GM12872 (cell line): Measurements from ENCODE around the gene SLC6A4.

Experiments used
- TF ChIP-seq, protein P1 (sequence below): IDR thresholded peaks from 3 replicates; pipeline ENCODE4 v1.5.1; 2011; ENCODE audit warnings: low read depth, mild to moderate bottlenecking, low read length, moderate library complexity; ENCODE audit not compliant: insufficient read depth

Gene SLC6A4

GRCh38 chr17:30210366-30210765 is 25.1 kb downstream of the SLC6A4 start:
- TF ChIP-seq, protein P1, sequence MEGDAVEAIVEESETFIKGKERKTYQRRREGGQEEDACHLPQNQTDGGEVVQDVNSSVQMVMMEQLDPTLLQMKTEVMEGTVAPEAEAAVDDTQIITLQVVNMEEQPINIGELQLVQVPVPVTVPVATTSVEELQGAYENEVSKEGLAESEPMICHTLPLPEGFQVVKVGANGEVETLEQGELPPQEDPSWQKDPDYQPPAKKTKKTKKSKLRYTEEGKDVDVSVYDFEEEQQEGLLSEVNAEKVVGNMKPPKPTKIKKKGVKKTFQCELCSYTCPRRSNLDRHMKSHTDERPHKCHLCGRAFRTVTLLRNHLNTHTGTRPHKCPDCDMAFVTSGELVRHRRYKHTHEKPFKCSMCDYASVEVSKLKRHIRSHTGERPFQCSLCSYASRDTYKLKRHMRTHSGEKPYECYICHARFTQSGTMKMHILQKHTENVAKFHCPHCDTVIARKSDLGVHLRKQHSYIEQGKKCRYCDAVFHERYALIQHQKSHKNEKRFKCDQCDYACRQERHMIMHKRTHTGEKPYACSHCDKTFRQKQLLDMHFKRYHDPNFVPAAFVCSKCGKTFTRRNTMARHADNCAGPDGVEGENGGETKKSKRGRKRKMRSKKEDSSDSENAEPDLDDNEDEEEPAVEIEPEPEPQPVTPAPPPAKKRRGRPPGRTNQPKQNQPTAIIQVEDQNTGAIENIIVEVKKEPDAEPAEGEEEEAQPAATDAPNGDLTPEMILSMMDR, result no peak

- TF ChIP-seq, protein P1, result no peak
Measured at GRCh38 chr17:30209930-30210329, 25.6 kb downstream of the SLC6A4 start.

DNA sequence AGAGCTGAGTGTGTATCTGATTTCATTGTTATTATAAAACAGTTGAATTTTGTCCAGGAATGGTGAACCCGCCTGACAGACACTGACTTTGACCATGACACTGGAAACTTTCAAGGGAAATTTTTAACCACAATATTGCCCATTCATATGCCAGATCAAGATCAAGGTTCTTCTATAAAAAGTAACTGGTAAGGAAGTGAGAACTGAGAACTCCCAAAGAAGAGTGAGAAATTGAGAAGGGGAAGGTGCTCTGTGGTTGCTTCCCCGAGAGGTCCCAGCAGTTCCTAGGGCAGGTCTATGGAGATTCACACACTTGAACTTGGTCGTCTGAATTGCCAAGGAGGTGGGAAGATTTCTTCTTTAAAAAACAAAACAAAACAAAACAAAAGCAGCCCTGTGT is 27.3 kb downstream of the SLC6A4 start:
- TF ChIP-seq, protein P1, result no peak

DNA sequence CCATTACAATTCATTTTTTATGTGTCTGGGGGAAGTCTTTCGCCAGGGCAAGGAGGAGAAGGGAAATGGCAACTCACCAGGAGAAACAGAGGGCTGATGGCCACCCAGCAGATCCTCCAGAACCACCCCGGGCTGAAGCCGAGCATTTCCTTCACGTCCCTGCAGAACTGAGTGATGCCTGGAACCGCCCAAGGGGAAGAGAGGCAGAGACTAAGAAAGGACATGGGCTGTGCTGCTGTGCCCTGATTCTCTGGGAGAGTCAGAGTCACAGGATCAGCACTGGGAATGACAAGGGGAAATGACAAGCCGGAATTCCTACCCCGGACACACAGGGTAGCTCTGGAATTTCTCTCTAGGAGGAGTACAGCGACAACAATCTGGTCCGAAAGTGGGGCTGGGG is 27.8 kb downstream of the SLC6A4 start:
- TF ChIP-seq, protein P1, result no peak

GRCh38 chr17:30203471-30203981 is 32.0 kb downstream of the SLC6A4 start:
- TF ChIP-seq, protein P1, result peak; percentile 48

GRCh38 chr17:30200106-30200505 is 35.4 kb downstream of the SLC6A4 start:
- TF ChIP-seq, protein P1, result no peak

DNA sequence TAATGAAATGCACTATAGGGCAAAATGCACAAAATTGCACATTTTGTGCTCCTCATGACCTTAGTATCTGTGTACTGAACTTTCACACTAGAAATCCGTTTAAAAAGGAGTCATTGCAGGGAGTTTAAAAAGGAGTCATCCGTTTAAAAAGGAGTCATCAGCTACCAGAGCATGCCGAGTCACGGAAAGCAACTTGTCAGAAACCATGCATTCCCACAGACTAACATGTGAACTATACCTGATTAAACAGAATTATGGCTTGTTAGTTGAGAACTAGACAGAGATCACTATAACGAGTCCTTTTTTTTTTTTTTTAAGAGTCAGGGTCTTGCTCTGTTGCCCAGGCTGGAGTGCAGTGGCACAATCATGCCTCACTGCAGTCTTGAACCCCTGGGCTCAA is 35.9 kb downstream of the SLC6A4 start:
- TF ChIP-seq, protein P1, result no peak
